Sigmoid colon (tissue), 4 donors: ENCODE measurements around the gene ZNFX1.

Experiments
- EP300 ChIP-seq, 4 donors: sonication (generic); formaldehyde crosslinking; IDR thresholded peaks; one replicate each; pipeline ENCODE4 v1.6.1; 2017; ENCODE audit warnings: antibody characterized with exemption in 4 of 4
- POLR2A ChIP-seq, 2 donors: fragments of 450-650 bp; IDR thresholded peaks; one replicate each; pipeline ENCODE4 v1.6.1; 2016; ENCODE audit warnings: antibody characterized with exemption in 2 of 2, mild to moderate bottlenecking in 2 of 2, moderate library complexity in 2 of 2
- POLR2AphosphoS5 ChIP-seq, 4 donors: sonication (generic); formaldehyde crosslinking; IDR thresholded peaks; one replicate each; pipeline ENCODE4 v1.6.1; 2017; ENCODE audit warnings: antibody characterized with exemption in 4 of 4
- TF ChIP-seq, protein P1 (sequence below), 4 experiments: fragments of 450-650 bp in 3 of 4; fragments of 200-600 bp in 1 of 4; IDR thresholded peaks; one replicate each; pipeline ENCODE4 v1.5.1; 2016 to 2019; ENCODE audit warnings: antibody characterized with exemption in 4 of 4, mild to moderate bottlenecking in 3 of 4, moderate library complexity in 2 of 4

DNA sequence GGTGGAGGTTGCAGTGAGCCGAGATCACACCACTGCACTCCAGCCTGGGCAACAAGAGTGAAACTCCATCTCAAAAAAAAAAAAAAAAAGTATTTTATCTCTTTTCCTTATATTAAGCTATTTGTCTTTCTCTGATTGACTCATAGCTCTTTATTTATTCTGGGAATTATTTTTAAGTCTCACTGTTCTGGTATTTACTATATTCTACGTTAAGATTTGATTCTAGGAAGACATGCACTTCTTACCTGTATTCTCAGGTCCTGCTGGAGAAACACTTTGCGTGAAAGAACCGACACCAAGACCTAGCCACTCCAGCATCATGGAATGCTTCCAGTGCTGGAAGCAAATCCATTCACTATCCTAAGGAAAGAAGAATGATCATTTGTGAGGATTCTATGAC is 17.6 kb downstream of the ZNFX1 start:
- TF ChIP-seq POLR2A (IDR thresholded peaks at IDR 0.05) (no peak), POLR2AphosphoS5 (IDR thresholded peaks at IDR 0.05) (no peak), EP300 (IDR thresholded peaks at IDR 0.05) (no peak)
- TF ChIP-seq, protein P1, sequence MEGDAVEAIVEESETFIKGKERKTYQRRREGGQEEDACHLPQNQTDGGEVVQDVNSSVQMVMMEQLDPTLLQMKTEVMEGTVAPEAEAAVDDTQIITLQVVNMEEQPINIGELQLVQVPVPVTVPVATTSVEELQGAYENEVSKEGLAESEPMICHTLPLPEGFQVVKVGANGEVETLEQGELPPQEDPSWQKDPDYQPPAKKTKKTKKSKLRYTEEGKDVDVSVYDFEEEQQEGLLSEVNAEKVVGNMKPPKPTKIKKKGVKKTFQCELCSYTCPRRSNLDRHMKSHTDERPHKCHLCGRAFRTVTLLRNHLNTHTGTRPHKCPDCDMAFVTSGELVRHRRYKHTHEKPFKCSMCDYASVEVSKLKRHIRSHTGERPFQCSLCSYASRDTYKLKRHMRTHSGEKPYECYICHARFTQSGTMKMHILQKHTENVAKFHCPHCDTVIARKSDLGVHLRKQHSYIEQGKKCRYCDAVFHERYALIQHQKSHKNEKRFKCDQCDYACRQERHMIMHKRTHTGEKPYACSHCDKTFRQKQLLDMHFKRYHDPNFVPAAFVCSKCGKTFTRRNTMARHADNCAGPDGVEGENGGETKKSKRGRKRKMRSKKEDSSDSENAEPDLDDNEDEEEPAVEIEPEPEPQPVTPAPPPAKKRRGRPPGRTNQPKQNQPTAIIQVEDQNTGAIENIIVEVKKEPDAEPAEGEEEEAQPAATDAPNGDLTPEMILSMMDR (IDR thresholded peaks at IDR 0.05), result no peak
